ENCODE measurements around the gene LARP4B.

GRCh38 chr10:822197-822596 is 109.3 kb downstream of the LARP4B start:
- TF ChIP-seq CTCF (IDR thresholded peaks at IDR 0.05; ENCODE audit: low read depth, low read length, missing input control) (no peak), REST (IDR thresholded peaks at IDR 0.05) (no peak), RXRA (IDR thresholded peaks at IDR 0.05) (no peak), SP1 (IDR thresholded peaks at IDR 0.05) (no peak)
